Measurements from ENCODE around the gene MAP7D3.

DNA sequence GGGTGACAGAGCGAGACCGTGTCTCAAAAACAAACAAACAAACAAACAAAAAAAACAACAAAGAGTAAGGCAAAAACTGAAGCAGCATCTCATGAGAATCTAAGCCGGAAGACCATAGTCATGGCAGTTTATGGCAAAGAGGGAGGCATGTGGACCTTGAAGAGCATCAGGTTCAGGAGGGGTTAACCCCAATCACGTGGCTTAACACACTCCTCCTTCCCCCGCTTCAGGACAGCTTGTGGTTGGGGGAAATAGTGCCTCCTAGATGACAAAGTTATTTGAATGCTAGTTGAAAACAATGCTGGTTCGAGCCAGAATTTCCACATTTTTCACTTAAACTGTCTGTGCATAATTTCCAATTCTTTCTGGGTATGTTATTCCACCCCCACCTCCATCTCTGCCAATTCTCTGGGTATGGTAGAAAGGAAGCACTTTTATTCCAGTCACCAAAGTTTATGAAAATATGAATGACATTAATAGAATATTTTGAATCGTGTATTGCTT lies 11.7 kb upstream of the MAP7D3 start:
- no peak for TF ChIP-seq CTCF (IDR thresholded peaks at IDR 0.05; ENCODE audit: low read length)
- no peak for TF ChIP-seq EZH2phosphoT487 (IDR thresholded peaks at IDR 0.05; ENCODE audit: low read length)
- TF ChIP-seq EZH2 (optimal IDR thresholded peaks at IDR 0.05; ENCODE audit: low read depth, low read length), result no peak
